BLaER1 (cell line): ENCODE measurements around the gene FLCN.

Source experiments
- H3K27ac ChIP-seq: shearing (Covaris generic); formaldehyde crosslinking; 2 replicates; pipeline ENCODE4 v1.8.1; 2022
- H3K27me3 ChIP-seq: shearing (Covaris generic); formaldehyde crosslinking; 2 replicates; pipeline ENCODE4 v1.8.1; 2022
- H3K36me3 ChIP-seq: shearing (Covaris generic); formaldehyde crosslinking; 2 replicates; pipeline ENCODE4 v1.8.1; 2022
- H3K4me1 ChIP-seq: shearing (Covaris generic); formaldehyde crosslinking; 2 replicates; pipeline ENCODE4 v1.8.1; 2022
- H3K4me2 ChIP-seq: shearing (Covaris generic); formaldehyde crosslinking; 2 replicates; pipeline ENCODE4 v1.8.1; 2022
- H3K4me3 ChIP-seq: shearing (Covaris generic); formaldehyde crosslinking; 2 replicates; pipeline ENCODE4 v1.8.1; 2022
- H3K9ac ChIP-seq: shearing (Covaris generic); formaldehyde crosslinking; 2 replicates; pipeline ENCODE4 v1.8.1; 2022
- H3K9me3 ChIP-seq: shearing (Covaris generic); formaldehyde crosslinking; 2 replicates; pipeline ENCODE4 v1.8.1; 2022
- H4K20me1 ChIP-seq: shearing (Covaris generic); formaldehyde crosslinking; 2 replicates; pipeline ENCODE4 v1.8.1; 2022
- Cebpa-rat ChIP-seq: shearing (Covaris generic); IDR thresholded peaks from 2 replicates; pipeline ENCODE4 v1.8.1; 2022

The FLCN gene

GRCh38 chr17:17172990-17173389 lies 64.0 kb downstream of the FLCN start:
- no peaks in the 10 kb centered on the region for H3K9me3 ChIP-seq
- H3K4me2 ChIP-seq = peak overlapping the region; percentile 84
- peaks cover 93% of the 10 kb centered on the region for H3K36me3 ChIP-seq
- no peak overlapping the region for H3K4me3 ChIP-seq
- H3K4me1 ChIP-seq = peaks cover 94% of the 10 kb centered on the region
- H3K27me3 ChIP-seq = no peaks in the 10 kb centered on the region
- H3K27ac ChIP-seq = peak overlapping the region; percentile 49
- peaks cover 99% of the 10 kb centered on the region for H4K20me1 ChIP-seq
- no peak for TF ChIP-seq Cebpa-rat
- H3K9ac ChIP-seq = peak overlapping the region; percentile 31; the same call in 1 of the 2 replicates

GRCh38 chr17:17172001-17172939 lies 64.7 kb downstream of the FLCN start:
- peaks cover 93% of the 10 kb centered on the region for H3K36me3 ChIP-seq
- H3K9me3 ChIP-seq = no peaks in the 10 kb centered on the region
- peaks cover 87% of the 10 kb centered on the region for H3K4me1 ChIP-seq
- peaks cover 99% of the 10 kb centered on the region for H4K20me1 ChIP-seq
- no peak for TF ChIP-seq Cebpa-rat
- H3K27me3 ChIP-seq = no peaks in the 10 kb centered on the region
- no peak overlapping the region for H3K9ac ChIP-seq
- no peak overlapping the region for H3K4me3 ChIP-seq
- H3K27ac ChIP-seq = no peak overlapping the region; the same call in 1 of the 2 replicates
- peak overlapping the region; percentile 84 for H3K4me2 ChIP-seq

- no peak for TF ChIP-seq Cebpa-rat
- H3K27me3 ChIP-seq = no peaks in the 10 kb centered on the region
- no peak overlapping the region; the same call in 1 of the 2 replicates for H3K9ac ChIP-seq
- peak overlapping the region; percentile 84 for H3K4me2 ChIP-seq
- H3K4me3 ChIP-seq = no peak overlapping the region
- no peak overlapping the region for H3K27ac ChIP-seq
- peaks cover 99% of the 10 kb centered on the region for H4K20me1 ChIP-seq
- no peaks in the 10 kb centered on the region for H3K9me3 ChIP-seq
- peaks cover 93% of the 10 kb centered on the region for H3K36me3 ChIP-seq
- H3K4me1 ChIP-seq = peaks cover 76% of the 10 kb centered on the region
Measured at GRCh38 chr17:17171186-17171585, 65.8 kb downstream of the FLCN start.

GRCh38 chr17:17170346-17170985 lies 66.5 kb downstream of the FLCN start:
- no peak overlapping the region for H3K27ac ChIP-seq
- no peak overlapping the region; the same call in 1 of the 2 replicates for H3K9ac ChIP-seq
- no peak for TF ChIP-seq Cebpa-rat
- H3K36me3 ChIP-seq = peaks cover 98% of the 10 kb centered on the region
- no peaks in the 10 kb centered on the region for H3K9me3 ChIP-seq
- no peaks in the 10 kb centered on the region for H3K27me3 ChIP-seq
- H4K20me1 ChIP-seq = peaks cover 100% of the 10 kb centered on the region
- peak overlapping the region; percentile 84 for H3K4me2 ChIP-seq
- H3K4me1 ChIP-seq = peaks cover 69% of the 10 kb centered on the region
- H3K4me3 ChIP-seq = no peak overlapping the region

- TF ChIP-seq Cebpa-rat = no peak
- H4K20me1 ChIP-seq = peaks cover 100% of the 10 kb centered on the region
- H3K27me3 ChIP-seq = no peaks in the 10 kb centered on the region
- H3K36me3 ChIP-seq = peaks cover 98% of the 10 kb centered on the region
- no peak overlapping the region for H3K4me2 ChIP-seq
- H3K4me1 ChIP-seq = peaks cover 63% of the 10 kb centered on the region
- no peak overlapping the region for H3K9ac ChIP-seq
- no peaks in the 10 kb centered on the region for H3K9me3 ChIP-seq
- H3K4me3 ChIP-seq = no peak overlapping the region
- H3K27ac ChIP-seq = no peak overlapping the region
Measured at GRCh38 chr17:17169396-17169795, 67.6 kb downstream of the FLCN start.

- H3K36me3 ChIP-seq = peaks cover 98% of the 10 kb centered on the region
Measured at GRCh38 chr17:17168401-17168800, 68.6 kb downstream of the FLCN start.

GRCh38 chr17:17167986-17168385 lies 69.0 kb downstream of the FLCN start:
- Histone ChIP-seq H3K27me3 (no peaks in the 10 kb centered on the region), H3K36me3 (peaks cover 98% of the 10 kb centered on the region), H3K4me3 (no peak overlapping the region), H3K9me3 (no peaks in the 10 kb centered on the region), H3K27ac (no peak overlapping the region), H3K9ac (no peak overlapping the region), H3K4me1 (peaks cover 55% of the 10 kb centered on the region), H4K20me1 (peaks cover 98% of the 10 kb centered on the region), H3K4me2 (no peak overlapping the region)
- TF ChIP-seq Cebpa-rat = no peak

More at GRCh38 chr17:17168401-17168800, 68.6 kb downstream of the FLCN start:
- peaks cover 59% of the 10 kb centered on the region for H3K4me1 ChIP-seq
- H3K4me3 ChIP-seq = no peak overlapping the region
- H3K27ac ChIP-seq = no peak overlapping the region
- peaks cover 98% of the 10 kb centered on the region for H4K20me1 ChIP-seq
- H3K4me2 ChIP-seq = no peak overlapping the region
- no peak overlapping the region for H3K9ac ChIP-seq
- TF ChIP-seq Cebpa-rat = no peak
- H3K9me3 ChIP-seq = no peaks in the 10 kb centered on the region
- no peaks in the 10 kb centered on the region for H3K27me3 ChIP-seq

- no peaks in the 10 kb centered on the region for H3K9me3 ChIP-seq
- H3K27ac ChIP-seq = no peak overlapping the region
- H3K36me3 ChIP-seq = peaks cover 98% of the 10 kb centered on the region
- H3K4me1 ChIP-seq = peaks cover 49% of the 10 kb centered on the region
- H3K4me2 ChIP-seq = no peak overlapping the region
- H4K20me1 ChIP-seq = peaks cover 98% of the 10 kb centered on the region
- H3K9ac ChIP-seq = no peak overlapping the region
- H3K4me3 ChIP-seq = no peak overlapping the region
- H3K27me3 ChIP-seq = no peaks in the 10 kb centered on the region
- TF ChIP-seq Cebpa-rat = no peak
Measured at GRCh38 chr17:17167356-17167755, 69.6 kb downstream of the FLCN start.

- Histone ChIP-seq H3K4me1 (peaks cover 40% of the 10 kb centered on the region), H3K36me3 (peaks cover 98% of the 10 kb centered on the region), H3K9me3 (no peaks in the 10 kb centered on the region), H3K27me3 (no peaks in the 10 kb centered on the region), H3K4me2 (no peak overlapping the region), H3K9ac (no peak overlapping the region), H4K20me1 (peaks cover 97% of the 10 kb centered on the region), H3K27ac (no peak overlapping the region), H3K4me3 (no peak overlapping the region)
- no peak for TF ChIP-seq Cebpa-rat
Measured at GRCh38 chr17:17166446-17166845, 70.5 kb downstream of the FLCN start.

- H3K4me2 ChIP-seq = no peak overlapping the region
- no peak overlapping the region for H3K27ac ChIP-seq
- H3K4me1 ChIP-seq = peaks cover 33% of the 10 kb centered on the region
- H3K9me3 ChIP-seq = no peaks in the 10 kb centered on the region
- no peaks in the 10 kb centered on the region; the same call in 1 of the 2 replicates for H3K27me3 ChIP-seq
- H3K36me3 ChIP-seq = peaks cover 98% of the 10 kb centered on the region
- H3K4me3 ChIP-seq = no peak overlapping the region
- no peak for TF ChIP-seq Cebpa-rat
- H4K20me1 ChIP-seq = peaks cover 97% of the 10 kb centered on the region
- no peak overlapping the region for H3K9ac ChIP-seq
Measured at GRCh38 chr17:17165666-17166308, 71.2 kb downstream of the FLCN start.
